Ishikawa (cell line): ENCODE measurements around the gene EIF1AD.

Experiments
- EGR1 ChIP-seq: IDR thresholded peaks from 2 replicates; pipeline ENCODE4 v1.6.1; 2012
- EP300 ChIP-seq: IDR thresholded peaks from 2 replicates; pipeline ENCODE4 v1.6.1; 2012; ENCODE audit warnings: borderline replicate concordance
- FOXM1 ChIP-seq: IDR thresholded peaks from 2 replicates; pipeline ENCODE4 v1.6.1; 2012; ENCODE audit warnings: low read depth, borderline replicate concordance
- TAF1 ChIP-seq: IDR thresholded peaks from 2 replicates; pipeline ENCODE4 v1.6.1; 2012; ENCODE audit warnings: low read depth, mild to moderate bottlenecking
- TF ChIP-seq, protein P1 (sequence below): IDR thresholded peaks from 2 replicates; pipeline ENCODE4 v1.6.1; 2012
- TF ChIP-seq, protein P2 (sequence below): IDR thresholded peaks from 2 replicates; pipeline ENCODE4 v1.6.1; 2012; ENCODE audit warnings: low read depth, mild to moderate bottlenecking

DNA sequence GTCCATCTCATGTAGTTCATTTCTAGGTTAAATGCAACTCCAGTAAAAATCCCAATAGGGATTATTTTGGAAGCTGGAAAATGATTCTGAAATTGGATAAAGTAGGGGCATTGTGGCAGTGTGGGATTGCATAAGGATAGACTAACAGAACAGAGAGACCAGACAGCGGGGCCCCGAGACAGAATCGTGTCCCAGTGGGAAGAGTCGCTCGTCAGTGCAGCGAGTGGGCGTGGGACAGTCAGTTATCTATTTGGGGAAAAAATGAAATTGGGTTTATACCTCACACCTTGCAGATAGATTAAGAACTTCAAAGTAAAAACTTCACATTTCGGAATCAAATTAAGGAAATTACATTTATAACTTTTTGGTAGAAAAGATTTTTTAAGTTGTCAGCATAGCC, 29.8 kb downstream of the EIF1AD start:
- TF ChIP-seq EGR1 (no peak), FOXM1 (no peak), TAF1 (no peak), EP300 (no peak)
- TF ChIP-seq, protein P1, sequence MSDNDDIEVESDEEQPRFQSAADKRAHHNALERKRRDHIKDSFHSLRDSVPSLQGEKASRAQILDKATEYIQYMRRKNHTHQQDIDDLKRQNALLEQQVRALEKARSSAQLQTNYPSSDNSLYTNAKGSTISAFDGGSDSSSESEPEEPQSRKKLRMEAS, result no peak
- TF ChIP-seq, protein P2, sequence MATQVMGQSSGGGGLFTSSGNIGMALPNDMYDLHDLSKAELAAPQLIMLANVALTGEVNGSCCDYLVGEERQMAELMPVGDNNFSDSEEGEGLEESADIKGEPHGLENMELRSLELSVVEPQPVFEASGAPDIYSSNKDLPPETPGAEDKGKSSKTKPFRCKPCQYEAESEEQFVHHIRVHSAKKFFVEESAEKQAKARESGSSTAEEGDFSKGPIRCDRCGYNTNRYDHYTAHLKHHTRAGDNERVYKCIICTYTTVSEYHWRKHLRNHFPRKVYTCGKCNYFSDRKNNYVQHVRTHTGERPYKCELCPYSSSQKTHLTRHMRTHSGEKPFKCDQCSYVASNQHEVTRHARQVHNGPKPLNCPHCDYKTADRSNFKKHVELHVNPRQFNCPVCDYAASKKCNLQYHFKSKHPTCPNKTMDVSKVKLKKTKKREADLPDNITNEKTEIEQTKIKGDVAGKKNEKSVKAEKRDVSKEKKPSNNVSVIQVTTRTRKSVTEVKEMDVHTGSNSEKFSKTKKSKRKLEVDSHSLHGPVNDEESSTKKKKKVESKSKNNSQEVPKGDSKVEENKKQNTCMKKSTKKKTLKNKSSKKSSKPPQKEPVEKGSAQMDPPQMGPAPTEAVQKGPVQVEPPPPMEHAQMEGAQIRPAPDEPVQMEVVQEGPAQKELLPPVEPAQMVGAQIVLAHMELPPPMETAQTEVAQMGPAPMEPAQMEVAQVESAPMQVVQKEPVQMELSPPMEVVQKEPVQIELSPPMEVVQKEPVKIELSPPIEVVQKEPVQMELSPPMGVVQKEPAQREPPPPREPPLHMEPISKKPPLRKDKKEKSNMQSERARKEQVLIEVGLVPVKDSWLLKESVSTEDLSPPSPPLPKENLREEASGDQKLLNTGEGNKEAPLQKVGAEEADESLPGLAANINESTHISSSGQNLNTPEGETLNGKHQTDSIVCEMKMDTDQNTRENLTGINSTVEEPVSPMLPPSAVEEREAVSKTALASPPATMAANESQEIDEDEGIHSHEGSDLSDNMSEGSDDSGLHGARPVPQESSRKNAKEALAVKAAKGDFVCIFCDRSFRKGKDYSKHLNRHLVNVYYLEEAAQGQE, result no peak
